ENCODE measurements around the gene GLI3. TPM values are rescaled to one million over a fixed set of nuclear protein-coding genes. Genes with fewer than 3 reads are reported as not detected.

The GLI3 gene
- total and polyA plus RNA-seq, 10 of the 15 experiments (the other 5 are each of a cell fraction or from before 2014, with no cell fraction given) = 0.01 TPM; not detected in 8

DNA sequence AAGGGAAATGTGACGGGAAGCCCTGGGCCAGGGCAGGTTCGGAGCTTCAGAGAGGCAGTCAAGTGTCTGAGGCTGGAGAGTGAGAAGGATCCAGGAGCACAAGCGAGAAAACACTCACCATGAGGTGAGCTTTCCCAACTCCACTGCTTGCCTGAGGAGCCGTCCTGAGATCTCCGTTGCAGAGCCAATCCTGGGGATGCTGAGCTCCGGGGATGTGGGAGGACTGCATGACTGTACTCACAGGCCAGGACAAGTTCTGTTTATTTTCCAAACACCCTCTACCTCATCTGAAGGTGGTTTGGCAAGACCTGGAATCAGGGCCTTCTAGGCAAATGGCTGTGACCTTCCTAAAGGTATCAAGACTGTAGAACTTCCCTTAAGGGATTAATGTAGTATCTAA is 38.7 kb downstream of the GLI3 start:
- SMC1A ChIA-PET (ENCODE audit: uncharacterized antibody, unreplicated experiment) = no interaction called here
- FAIRE-seq (no peak), ATAC-seq (no peak), DNase-seq (ENCODE audit: low read depth, low spot score) (no peak)
- in situ Hi-C loops (cut with MboI) (no loop called here), intact Hi-C loops (cut with micrococcal nuclease; ENCODE audit: unreplicated experiment) (no loop called here)
- H3K79me2 ChIP-seq (ENCODE audit: control insufficient read depth, insufficient read depth, low read length) = no peaks in the 10 kb centered on the region
- POLR2A ChIA-PET = no interaction called here
- H3K4me2 ChIP-seq (ENCODE audit: control insufficient read depth, insufficient read depth) = no peak overlapping the region
- no TSS peak for BruUV-seq (replicated peaks)
- WGBS (ENCODE audit: insufficient coverage, insufficient replicate concordance, low lambda C conversion rate, missing lambda C conversion rate) = 35% methylated on average over 6 of the region's 6 CpGs
- H3K27me3 ChIP-seq (replicated peaks in 1 of 2; ENCODE audit: control insufficient read depth in 2 of 2, insufficient read depth in 2 of 2, low read length in 1 of 2) = no peaks in the 10 kb centered on the region
- H3K36me3 ChIP-seq (ENCODE audit: control insufficient read depth in 2 of 2, insufficient read depth in 2 of 2, low read length in 1 of 2) = no peaks in the 10 kb centered on the region
- no peak overlapping the region for H3K27ac ChIP-seq (ENCODE audit: control insufficient read depth, insufficient read depth)
- no peak overlapping the region for H2AFZ ChIP-seq (ENCODE audit: control insufficient read depth, low read depth, low read length)
- no peaks in the 10 kb centered on the region for H3K4me1 ChIP-seq (ENCODE audit: control insufficient read depth, insufficient read depth, low read length)
- no peak overlapping the region for H3K4me3 ChIP-seq
- RAD21 ChIA-PET (ENCODE audit: unreplicated experiment) = no interaction called here
- H4K20me1 ChIP-seq (ENCODE audit: control insufficient read depth, insufficient read depth) = no peaks in the 10 kb centered on the region
- H3K9ac ChIP-seq (ENCODE audit: control insufficient read depth, insufficient read depth, low read length) = no peak overlapping the region
- CTCF ChIA-PET = no interaction called here
- no peaks in the 10 kb centered on the region for H3K9me3 ChIP-seq (replicated peaks; ENCODE audit: control insufficient read depth, insufficient read depth, low read length)
- TF ChIP-seq, protein P1, sequence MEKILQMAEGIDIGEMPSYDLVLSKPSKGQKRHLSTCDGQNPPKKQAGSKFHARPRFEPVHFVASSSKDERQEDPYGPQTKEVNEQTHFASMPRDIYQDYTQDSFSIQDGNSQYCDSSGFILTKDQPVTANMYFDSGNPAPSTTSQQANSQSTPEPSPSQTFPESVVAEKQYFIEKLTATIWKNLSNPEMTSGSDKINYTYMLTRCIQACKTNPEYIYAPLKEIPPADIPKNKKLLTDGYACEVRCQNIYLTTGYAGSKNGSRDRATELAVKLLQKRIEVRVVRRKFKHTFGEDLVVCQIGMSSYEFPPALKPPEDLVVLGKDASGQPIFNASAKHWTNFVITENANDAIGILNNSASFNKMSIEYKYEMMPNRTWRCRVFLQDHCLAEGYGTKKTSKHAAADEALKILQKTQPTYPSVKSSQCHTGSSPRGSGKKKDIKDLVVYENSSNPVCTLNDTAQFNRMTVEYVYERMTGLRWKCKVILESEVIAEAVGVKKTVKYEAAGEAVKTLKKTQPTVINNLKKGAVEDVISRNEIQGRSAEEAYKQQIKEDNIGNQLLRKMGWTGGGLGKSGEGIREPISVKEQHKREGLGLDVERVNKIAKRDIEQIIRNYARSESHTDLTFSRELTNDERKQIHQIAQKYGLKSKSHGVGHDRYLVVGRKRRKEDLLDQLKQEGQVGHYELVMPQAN (conservative IDR thresholded peaks at IDR 0.05) = no peak
- TF ChIP-seq KDM1A (IDR thresholded peaks at IDR 0.05; ENCODE audit: borderline replicate concordance) (no peak), NR2C1 (IDR thresholded peaks at IDR 0.05) (no peak), YBX1 (IDR thresholded peaks at IDR 0.05) (no peak), KLF5 (IDR thresholded peaks at IDR 0.05; ENCODE audit: partially characterized antibody) (no peak), EED (IDR thresholded peaks at IDR 0.05; ENCODE audit: low read depth) (no peak)
- TF ChIP-seq, protein P2, sequence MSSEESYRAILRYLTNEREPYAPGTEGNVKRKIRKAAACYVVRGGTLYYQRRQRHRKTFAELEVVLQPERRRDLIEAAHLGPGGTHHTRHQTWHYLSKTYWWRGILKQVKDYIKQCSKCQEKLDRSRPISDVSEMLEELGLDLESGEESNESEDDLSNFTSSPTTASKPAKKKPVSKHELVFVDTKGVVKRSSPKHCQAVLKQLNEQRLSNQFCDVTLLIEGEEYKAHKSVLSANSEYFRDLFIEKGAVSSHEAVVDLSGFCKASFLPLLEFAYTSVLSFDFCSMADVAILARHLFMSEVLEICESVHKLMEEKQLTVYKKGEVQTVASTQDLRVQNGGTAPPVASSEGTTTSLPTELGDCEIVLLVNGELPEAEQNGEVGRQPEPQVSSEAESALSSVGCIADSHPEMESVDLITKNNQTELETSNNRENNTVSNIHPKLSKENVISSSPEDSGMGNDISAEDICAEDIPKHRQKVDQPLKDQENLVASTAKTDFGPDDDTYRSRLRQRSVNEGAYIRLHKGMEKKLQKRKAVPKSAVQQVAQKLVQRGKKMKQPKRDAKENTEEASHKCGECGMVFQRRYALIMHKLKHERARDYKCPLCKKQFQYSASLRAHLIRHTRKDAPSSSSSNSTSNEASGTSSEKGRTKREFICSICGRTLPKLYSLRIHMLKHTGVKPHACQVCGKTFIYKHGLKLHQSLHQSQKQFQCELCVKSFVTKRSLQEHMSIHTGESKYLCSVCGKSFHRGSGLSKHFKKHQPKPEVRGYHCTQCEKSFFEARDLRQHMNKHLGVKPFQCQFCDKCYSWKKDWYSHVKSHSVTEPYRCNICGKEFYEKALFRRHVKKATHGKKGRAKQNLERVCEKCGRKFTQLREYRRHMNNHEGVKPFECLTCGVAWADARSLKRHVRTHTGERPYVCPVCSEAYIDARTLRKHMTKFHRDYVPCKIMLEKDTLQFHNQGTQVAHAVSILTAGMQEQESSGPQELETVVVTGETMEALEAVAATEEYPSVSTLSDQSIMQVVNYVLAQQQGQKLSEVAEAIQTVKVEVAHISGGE (CRISPR knock-in tag; IDR thresholded peaks at IDR 0.05) = no peak

All from GM12878 (cell line).